ENCODE results near the gene KCNJ4. TPM values are rescaled to one million over a fixed set of nuclear protein-coding genes. Genes with fewer than 3 reads are reported as not detected.

KCNJ4 gene
- total RNA-seq, 1 donor from 2014 or later: not detected

- DNase-seq (ENCODE audit: low spot score): no peak
- no peak for ATAC-seq
These were observed 22.7 kb downstream of the KCNJ4 start for GRCh38 chr22:38432264-38432663.

GRCh38 chr22:38431266-38432010 is 23.6 kb downstream of the KCNJ4 start:
- DNase-seq (ENCODE audit: low spot score) (no peak), ATAC-seq (no peak)

GRCh38 chr22:38429499-38430068 is 25.4 kb downstream of the KCNJ4 start:
- no peak for ATAC-seq
- no peak for DNase-seq (ENCODE audit: low spot score)

DNA sequence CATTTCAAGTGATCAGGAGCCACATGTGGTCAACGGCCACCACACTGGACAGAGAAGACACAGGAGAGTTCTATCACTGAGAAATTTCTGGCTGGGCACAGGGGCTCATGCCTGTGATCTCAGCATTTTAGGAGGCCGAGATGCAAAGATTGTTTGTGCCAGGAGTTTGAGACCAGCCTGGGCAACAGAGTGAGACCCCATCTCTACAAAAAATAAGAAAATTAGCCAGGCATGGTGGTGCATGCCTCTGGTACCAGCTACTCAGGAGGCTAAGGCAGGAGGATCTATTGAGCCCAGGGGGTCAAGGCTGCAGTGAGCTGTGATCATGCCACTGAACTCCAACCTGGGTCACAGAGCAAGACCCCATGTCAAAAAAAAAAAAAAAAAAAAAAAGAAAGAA is 26.3 kb downstream of the KCNJ4 start:
- ATAC-seq: no peak
- DNase-seq (ENCODE audit: low spot score): no peak

DNA sequence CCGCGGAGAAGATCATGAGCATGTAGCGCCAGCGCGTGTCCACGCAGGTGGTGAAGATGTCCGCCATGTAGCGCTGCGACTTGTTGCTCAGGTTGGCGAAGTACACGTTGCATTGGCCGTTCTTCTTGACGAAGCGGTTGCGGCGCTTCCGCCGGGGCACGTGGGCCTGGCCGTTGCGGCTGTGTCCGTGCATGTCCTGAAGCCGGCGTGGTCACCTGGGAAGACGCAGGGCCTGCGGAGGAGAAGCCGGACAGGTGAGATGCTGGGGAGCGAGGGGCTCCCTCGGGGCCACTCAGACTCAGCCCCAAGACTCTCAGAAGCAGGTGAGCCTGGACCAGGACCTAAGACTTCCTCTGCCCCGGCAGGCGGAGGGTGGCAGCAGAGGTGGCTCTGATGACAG is 27.1 kb downstream of the KCNJ4 start:
- DNase-seq (ENCODE audit: low spot score): no peak

DNA sequence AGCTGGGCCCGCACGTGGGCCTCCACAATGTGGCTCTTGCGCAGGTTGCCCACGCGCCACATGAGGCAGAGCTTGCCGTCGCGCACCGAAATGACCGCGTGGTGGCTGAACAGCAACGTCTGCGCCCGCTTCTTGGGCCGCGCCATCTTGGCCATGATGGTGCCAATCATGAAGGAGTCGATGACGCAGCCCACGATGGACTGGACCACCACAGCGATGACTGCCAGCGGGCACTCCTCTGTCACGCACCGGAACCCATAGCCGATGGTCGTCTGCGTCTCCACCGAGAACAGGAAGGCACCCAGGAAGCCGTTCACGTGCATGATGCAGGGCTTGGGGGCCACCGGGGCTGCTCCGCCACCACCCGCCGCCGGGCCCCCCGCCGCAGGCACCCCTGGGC is 27.5 kb downstream of the KCNJ4 start:
- DNase-seq (ENCODE audit: low spot score): no peak

More for the DNA sequence above, 27.1 kb downstream of the KCNJ4 start:
- ATAC-seq: no peak

DNA sequence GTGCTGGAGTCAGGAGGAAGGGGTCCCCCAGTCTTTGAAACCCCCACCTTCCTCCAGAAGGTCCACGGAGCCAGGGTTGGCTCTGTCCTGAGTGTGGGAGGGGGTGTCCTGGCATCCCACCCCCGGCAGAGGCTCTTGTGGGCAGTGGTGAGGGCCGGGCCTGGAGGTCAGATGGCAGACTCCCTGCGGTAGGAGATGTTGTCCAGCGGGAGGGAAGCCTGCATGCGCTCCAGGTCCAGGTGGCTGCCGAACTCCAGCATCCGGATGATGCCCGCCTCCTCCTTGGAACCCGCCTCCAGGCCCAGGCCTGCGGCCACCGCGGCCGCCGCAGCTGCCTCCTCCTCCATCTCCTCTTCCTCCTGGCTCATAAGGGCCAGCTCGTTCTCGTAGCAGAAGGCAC is 28.4 kb downstream of the KCNJ4 start:
- DNase-seq (ENCODE audit: low spot score): no peak
- no peak for ATAC-seq

More for the DNA sequence above, 27.5 kb downstream of the KCNJ4 start:
- no peak for ATAC-seq

- ATAC-seq (no peak), DNase-seq (ENCODE audit: low spot score) (no peak)
These were observed 30.4 kb downstream of the KCNJ4 start for GRCh38 chr22:38424525-38425080.

DNA sequence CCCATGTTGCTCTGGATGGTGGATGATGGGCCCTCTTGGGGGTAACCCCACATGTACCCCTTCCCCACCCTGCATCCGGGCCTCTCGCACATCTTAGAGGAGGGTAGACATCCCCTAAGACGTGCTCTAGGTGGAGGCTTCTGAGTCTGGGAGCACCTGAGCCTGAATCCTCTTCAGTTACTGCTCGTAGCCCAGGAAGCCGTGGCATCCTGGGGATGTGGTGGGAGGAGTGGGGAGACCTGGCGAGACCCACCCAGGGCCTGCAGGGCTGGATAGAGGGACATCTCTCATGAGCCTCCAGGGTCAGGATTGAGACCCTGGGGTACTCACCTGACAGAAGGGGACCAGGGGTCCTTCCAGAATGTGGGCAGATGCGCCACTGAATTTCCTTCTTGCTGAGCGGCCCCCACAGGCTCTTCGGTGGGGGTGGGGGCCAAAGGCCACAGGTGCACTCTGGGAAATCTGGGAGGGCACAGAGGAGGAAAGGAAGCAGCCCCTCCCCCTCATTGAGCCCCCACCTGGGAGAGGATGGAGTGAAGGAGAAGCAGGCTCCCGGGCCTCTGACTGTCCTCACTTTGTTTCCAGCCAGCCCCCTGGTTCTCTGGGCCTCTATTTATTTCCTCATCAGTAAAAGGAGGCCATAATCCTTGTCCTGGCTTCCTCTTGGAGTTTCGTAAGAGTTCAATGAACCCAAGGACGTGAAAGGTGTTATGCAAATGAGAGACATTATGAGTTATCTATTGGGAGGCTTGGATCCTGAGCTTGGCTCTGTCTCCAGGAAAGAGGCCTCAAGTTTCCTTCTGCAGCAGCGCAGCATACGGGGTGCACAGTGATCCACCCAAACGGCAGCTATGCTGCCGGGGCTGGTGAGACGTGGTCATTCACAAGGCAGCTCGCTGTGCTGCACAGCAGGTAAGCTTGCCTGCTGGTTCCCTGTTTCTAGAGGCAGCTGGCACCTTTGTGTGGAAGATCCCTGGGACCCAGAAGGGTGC is 31.2 kb downstream of the KCNJ4 start:
- ATAC-seq (peak; percentile 62), DNase-seq (ENCODE audit: low spot score) (no peak)

GRCh38 chr22:38422611-38423511 is 32.1 kb downstream of the KCNJ4 start:
- peak; percentile 87 for ATAC-seq
- DNase-seq (ENCODE audit: low spot score): peak; percentile 79

GRCh38 chr22:38420734-38421133 is 34.3 kb downstream of the KCNJ4 start:
- DNase-seq (ENCODE audit: low spot score) (no peak), ATAC-seq (no peak)

- no peak for DNase-seq (ENCODE audit: low spot score)
- no peak for ATAC-seq
These were observed 35.2 kb downstream of the KCNJ4 start for GRCh38 chr22:38419858-38420160.

- DNase-seq (ENCODE audit: low spot score) (no peak), ATAC-seq (no peak)
These were observed 35.7 kb downstream of the KCNJ4 start for GRCh38 chr22:38419121-38419857.

GRCh38 chr22:38418589-38418988 is 36.4 kb downstream of the KCNJ4 start:
- DNase-seq (ENCODE audit: low spot score) (no peak), ATAC-seq (no peak)

GRCh38 chr22:38417252-38418060 is 37.5 kb downstream of the KCNJ4 start:
- DNase-seq (ENCODE audit: low spot score) (no peak), ATAC-seq (no peak)

DNA sequence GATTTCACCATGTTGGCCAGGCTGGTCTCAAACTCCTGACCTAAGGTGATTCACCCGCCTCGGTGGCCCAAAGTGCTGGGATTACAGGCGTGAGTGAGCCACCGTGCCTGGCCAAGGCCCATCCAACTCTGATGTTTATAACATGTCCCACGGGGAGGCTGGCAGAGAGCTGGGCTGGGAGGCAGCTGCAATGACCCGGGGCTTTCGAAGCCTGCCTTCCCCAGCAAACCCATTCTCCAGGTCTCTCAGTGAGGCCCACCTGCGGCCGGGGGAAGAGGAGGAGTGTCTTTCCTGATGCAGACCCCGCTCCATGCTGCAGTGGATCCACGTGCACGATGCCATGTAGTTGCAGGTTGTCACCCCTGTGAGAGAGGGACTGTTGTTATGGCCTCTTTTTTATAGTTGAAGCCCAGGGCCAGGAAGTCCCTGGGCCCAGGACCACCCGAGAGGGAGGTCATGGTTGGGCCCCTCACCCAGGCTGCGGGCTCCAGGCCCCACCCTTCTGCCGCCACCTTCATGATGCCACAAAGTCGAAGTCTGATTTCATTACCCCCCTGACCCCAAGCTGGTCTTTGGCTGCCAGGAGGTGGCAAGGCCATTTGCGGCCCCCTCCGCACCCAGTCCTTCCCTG is 38.3 kb downstream of the KCNJ4 start:
- ATAC-seq (no peak), DNase-seq (ENCODE audit: low spot score) (peak; percentile 37)

GRCh38 chr22:38415561-38416321 is 39.3 kb downstream of the KCNJ4 start:
- DNase-seq (ENCODE audit: low spot score): peak; percentile 37
- peak; percentile 20 for ATAC-seq

DNA sequence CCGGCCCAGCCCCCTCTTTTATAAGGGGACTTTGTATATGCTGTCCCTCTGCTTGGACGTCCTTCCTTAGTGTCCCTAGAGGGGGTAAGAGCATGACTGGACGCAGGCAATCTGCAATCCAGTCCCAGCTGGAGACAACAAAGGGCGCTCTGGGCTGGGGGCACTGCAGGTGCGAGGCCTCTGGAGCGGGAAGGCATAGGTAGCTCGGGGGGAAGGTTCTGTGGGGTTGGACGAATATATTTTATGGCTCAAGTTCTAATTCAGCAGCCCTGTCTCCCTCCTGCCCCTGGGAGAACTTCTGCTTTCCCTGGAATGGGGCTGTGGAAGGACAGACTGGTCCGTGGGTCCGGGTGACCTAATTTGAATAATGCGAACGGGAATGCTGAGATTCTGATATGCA is 40.0 kb downstream of the KCNJ4 start:
- DNase-seq (ENCODE audit: low spot score) (peak; percentile 15), ATAC-seq (no peak)

All from left lobe of liver (tissue), 2 donors.